GM21619 (cell line): ENCODE results near the gene SLC2A13.
"Not testable (repeated sequence)": the region's sequence is repeated elsewhere in the genome, so short reads cannot be mapped to it uniquely, and the experiment has no call there.

ENCODE experiments used
- ATAC-seq: cut with Tn5 transposase; IDR thresholded peaks from one replicate; pipeline ENCODE4 v1.9.1; 2021; ENCODE audit not compliant: unreplicated experiment

The SLC2A13 gene

DNA sequence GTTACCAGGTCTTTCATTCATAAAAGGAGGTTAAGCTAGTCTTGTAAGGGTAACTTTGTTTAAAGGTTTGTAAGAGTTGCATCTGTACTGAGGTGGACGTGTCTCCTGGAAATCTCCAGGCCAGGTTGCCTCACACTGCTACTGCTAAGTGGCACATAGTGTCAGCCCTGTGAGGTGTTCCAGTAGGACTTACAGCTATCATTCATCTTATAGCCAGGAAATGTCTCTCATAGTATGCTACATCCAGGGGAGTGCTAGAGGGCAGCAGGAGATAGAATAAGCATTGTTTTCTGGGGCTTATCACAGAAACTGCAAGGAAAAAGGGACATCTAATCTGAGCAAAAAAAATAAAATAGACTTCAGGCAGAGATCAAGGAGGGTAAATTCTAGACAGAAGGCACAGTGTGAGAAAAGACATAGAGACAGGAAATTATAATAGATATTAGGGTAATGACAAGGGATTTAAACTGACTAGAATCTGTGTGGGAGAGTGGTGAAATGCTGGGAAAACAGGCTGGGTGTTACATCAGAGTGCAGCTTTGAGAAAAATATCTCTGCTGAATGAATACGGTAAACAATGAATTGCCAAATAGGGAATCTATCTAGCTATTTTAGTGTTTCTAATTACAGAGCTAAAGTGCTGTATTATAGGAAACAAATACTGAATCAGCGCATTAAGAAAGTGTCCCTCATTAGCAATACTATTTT is 281.2 kb downstream of the SLC2A13 start:
- no peak for ATAC-seq

DNA sequence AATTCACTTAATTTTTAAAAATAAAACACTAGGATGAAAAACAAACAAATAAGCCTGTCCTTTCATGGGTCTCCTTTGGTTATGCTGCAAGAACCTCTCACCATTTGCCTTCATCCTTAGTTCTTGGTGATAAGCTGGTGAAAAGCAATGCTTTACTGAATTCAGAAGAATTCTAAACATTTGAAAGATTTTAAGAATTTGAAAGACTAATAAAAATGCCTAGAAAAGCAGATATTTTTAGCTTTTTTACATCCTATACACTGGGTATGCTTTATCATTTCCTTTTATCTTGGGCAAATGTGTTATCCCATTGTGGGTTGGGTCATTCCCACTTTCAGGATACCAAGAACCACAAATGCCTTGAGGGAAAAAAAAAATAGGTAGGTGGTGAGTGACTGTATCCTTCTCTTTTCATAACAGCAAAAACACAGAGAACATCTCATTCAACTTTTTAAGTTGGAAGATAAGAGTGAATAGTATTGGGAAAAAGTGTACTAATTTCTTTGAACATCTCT is 289.2 kb downstream of the SLC2A13 start:
- no peak for ATAC-seq

DNA sequence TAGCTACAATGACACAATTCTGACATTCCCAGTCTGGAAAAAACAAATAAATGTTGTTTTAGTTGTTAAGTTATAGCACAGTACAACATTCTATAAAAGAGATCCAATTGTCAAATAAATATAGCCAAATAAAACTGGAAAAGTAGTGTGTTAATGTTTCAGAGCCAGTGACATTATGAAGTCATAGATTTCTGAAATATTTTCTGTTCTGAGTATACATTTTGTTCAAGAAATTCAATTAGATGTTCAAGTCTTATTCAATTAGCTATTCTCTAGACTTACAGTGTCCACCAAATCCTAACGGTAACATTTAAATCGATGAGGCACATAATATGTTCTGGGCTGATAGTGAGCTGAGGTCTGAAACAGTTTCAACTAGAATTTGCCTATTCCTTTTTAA is 290.1 kb downstream of the SLC2A13 start:
- no peak for ATAC-seq

DNA sequence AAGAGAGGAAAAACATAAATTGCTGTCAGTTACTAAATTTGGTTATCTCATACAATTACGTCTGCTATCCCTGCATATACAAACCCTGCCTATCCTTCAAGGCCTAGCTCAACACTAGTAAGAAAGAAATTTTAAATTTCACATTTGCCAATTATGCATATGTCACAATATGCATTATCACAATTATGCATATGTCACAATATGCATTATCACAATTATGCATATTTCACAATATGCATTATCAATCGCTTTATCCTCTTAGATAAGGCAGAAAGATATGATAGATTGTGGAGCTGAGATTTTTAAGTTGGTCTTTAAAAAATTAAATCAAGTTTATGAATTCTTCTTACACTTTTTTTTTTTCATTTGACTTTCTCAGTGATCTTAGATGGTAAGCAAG is 291.3 kb downstream of the SLC2A13 start:
- no peak for ATAC-seq

DNA sequence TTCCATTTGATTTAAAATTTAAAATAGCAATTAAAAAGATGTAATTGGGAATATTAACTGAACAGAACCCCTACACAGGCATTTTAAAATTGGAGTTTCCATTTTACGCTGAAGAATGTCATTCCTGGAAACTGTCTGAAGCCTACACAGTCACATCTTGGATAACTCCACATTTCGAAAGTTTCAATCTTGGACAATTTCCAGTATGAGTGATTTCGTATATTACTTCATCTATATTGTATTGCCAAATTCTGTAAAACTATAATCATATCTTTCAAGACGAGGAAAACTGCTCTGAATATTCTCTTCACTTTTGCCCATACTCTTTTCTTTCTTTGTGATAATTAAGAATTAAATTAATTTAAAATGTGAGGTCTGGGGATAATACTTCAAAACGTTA is 292.1 kb downstream of the SLC2A13 start:
- no peak for ATAC-seq

DNA sequence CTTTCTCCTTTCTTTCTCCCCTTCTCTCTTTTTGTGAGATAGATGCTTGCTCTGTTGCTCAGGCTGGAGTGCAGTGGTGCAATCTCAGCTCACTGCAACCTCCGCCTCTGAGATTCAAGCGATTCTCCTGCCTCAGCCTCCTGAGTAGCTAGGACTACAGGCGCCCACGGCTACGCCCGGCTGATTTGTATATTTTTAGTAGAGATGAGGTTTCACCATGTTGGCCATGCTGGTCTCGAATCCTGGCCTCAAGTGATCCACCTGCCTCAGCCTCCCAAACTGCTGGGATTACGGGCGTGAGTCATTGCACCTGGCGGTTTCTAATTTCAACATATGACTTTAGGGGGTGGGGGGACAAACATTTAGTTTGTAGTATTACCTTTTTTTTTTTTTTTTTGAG is 293.4 kb downstream of the SLC2A13 start:
- not testable (repeated sequence) for ATAC-seq

DNA sequence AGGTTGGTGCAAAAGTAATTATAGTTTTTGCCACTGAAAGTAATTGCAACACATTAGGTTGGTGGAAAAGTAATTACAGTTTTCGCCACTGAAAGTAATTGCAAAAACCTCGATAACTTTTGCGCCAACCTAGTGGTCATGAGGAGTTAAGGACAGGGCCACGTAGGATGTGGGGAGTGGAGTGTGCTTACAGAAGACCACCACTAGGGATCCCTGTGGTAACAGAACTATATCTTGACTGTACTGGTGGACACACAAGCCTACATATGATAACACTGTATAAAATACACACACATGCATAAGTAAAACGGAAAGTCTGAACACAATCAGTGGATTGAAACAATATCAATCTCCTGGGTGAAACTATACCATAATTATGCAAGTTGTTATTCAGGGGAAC is 298.8 kb downstream of the SLC2A13 start:
- ATAC-seq: no peak

DNA sequence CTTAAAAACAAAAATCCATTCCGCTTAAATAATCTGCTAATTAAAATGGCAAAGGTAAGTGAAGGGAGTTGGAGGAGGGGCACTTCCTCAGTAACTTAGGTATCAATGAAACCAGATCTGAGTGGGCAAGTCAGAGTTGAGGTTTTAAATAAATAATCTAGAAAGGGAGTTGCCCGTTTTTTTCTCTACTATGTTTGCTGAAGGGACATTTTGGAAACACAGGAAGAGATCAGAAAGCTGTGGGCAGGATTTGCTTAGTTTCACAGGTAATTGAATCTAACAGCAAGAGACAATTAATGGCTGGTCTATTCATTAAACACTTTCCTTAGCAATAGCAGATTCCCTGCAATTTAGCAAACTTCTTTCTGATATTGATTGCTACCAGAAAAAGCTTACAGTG is 300.2 kb downstream of the SLC2A13 start:
- no peak for ATAC-seq

DNA sequence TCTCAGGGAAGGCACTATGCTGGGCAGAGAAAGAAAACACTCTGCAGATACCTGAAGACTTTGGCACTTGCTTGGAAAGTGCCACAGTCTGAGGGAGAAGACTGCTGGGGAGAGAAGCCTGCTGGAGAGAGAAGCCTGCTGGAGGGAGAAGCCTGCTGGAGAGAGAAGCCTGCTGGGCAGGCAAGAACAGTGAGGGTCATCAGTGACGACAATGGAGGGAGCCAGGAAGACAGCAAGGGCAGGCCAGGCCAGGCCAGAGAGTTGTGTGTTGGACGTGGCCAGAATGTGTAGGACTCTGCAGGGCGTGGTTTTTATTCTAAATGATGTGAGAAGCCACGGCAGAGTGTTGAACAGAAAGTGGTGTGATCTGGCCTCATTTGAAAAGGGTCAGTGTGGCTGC is 301.0 kb downstream of the SLC2A13 start:
- no peak for ATAC-seq

DNA sequence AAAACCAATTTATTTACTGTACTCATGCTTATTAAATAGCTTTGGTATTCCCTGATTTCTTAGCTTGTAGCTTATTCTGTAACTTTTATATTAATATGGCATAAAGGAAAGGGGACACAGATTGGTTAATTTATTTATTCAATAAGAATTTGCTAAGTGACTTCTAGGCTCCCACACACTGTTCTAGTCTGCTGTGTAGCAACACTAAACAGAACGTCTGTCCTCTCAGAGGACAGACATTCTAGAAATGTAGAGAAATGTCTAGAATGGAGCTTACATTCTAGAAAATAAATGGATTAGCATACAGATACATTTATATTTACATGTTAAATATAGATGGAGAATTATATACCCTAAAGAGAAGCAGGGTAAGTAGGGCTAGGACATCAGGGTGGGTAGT is 301.4 kb downstream of the SLC2A13 start:
- no peak for ATAC-seq

DNA sequence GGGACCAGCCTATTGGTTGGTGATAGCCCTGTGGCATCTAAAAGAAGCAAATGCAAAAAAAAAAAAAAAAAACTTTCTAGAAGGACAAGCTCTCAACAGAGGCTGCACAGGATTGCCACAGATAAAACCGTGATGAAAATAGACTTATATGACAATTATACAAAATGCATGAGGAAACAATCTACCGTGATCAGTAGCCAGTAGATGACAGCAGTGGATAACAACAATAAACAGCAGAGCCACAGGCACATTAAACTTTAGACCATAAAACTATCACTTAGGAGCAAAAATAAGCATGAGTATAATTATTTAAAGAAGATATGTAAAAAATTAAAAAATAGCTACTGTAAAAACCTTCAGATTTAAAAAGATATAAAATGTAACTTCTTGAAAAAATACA is 302.7 kb downstream of the SLC2A13 start:
- ATAC-seq: no peak

DNA sequence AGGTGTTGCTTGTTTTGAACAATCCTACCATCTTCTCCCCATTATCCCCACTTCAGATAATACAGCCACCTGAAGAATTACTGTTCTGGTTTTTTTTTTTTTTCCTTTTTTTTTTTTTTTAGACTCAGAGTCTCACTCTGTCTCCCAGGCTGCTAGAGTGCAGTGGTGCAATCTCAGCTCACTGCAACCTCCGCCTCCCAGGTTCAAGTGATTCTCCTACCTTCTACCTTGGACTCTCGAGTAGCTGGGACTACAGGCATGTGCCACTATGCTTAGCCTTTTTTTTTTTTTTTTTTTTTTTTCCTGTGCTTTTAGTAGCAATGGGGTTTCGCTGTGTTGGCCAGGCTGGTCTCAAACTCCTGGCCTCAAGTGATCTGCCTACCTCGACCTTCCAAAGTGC is 306.9 kb downstream of the SLC2A13 start:
- no peak for ATAC-seq

DNA sequence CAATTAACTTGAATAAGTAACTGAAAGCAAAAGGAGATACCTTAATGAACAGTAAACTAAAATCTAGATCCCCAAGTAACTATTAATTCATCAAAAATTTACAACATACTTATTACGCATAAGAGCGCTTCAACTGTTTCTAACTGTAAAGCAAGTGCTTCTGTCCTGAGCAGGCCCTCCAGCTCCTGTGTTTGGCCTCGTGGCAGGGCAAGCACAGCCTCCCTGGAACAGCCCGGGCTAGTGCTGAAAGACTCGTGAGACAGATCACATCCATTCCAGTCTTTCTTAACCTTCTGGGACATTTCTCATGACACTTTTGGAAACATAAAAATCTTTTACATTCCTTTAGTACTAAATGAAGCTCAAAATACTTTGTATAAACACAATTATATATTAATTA is 307.5 kb downstream of the SLC2A13 start:
- ATAC-seq: no peak

DNA sequence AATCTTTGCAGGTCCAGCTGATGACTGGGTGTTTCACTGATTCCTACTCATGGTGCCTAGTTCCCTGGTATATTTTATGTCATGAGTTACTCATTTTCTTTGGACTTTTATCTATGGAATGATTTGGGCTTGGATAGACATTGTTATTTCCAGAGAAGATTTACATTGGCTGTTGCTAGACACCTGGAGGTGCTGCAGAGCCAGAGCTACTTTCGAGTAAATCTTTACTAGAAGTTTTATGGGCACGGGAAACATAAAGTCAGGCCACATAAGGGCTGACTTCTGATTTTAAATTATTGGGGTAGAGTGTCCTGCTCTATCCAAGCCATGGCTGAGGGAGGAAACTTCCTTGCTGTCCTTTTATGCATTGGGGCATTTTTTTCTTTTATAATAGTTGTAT is 310.4 kb downstream of the SLC2A13 start:
- ATAC-seq: no peak

DNA sequence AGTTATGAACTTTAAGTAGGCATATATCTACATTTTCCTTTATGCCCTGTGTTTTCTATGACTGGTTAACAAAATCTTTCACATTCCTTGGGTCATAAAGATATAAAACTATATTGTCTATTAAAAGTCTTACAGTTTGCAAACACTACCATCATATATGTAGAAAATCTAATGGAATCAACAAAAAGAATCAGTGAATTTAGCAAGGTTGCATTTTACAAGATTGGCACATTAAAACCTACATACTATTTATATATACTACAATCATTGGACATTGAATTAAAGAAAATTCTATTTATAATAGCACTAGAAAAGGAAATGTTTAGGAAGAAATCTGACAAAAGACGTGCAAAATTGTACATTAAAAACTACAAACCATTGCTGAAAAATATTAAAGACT is 312.9 kb downstream of the SLC2A13 start:
- no peak for ATAC-seq

DNA sequence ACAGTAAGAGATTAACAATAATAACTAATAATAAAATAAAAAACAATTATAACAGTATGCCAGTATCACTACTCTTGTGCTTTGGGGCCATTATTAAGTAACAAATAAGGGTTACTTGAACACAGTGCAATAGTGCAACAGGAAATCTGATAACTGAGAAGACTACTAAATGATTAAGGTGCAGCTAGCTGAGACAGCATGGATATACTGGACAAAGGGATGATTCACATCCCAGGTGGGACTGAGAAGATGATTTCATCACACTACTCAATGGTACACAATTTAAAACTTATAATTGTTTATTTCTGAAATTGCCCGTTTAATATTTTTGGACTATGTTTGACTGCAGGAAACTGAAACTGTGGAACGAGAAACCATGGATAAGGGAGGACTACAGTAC is 317.6 kb downstream of the SLC2A13 start:
- no peak for ATAC-seq

DNA sequence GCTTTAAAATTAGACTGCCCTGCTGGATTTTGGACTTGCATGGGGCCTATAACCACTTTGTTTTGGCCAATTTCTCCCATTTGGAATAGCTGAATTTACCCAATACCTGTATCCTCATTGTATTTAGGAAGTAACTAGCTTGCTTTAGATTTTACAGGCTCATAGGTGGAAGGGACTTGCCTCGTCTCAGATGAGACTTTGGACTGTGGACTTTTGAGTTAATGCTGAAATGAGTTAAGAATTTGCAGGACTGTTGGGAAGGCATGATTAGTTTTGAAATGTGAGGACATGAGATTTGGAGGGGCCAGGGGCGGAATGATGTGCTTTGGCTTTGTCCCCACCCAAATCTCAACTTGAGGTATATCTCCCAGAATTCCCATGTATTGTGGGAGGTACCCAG is 320.1 kb downstream of the SLC2A13 start:
- not testable (repeated sequence) for ATAC-seq

DNA sequence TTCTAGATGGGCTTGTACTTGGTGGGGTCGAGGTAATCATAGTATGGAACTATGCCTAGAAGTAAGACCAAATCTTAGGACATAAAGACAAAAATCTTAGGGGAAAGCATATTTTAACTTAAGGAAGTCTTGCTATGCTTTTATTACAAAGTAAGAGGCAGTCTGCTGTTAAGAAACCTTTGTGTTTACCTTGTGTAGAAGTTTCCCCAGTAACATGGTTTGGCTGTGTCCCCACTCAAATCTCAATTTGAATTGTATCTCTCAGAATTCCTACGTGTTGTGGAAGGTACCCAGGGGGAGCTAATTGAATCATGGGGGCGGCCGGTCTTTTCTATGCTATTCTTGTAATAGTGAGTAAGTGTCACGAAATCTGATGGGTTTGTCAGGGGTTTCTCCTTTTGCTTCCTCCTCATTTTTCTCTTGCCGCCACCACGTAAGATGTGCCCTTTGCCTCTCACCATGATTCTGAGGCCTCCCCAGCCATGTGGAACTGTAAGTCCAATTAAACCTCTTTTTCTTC is 323.8 kb downstream of the SLC2A13 start:
- no peak for ATAC-seq

DNA sequence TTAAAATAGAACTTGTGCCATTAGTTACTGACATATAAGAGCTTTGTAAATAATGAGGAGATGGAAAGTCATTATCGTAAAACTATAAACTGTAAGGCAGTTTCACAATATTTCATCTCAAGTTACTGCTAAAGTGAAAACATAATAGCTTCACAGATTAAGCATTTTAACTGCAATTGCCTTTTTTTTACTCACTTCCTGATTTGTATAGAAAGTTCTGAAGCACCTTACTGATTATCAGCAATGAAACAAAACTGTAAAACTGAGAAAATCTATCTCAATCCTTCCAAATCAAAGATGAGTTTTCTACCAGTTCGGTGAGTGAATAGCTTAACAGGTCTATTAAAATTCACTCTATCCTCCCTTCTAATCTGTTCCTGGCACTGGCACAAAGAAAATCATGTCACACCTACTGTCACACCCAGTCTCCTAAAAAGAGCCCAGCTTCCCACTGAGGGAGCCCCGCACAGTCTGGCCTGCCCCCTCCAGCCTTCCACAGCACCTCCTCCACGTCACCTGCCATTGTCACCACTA is 324.9 kb downstream of the SLC2A13 start:
- ATAC-seq: no peak

DNA sequence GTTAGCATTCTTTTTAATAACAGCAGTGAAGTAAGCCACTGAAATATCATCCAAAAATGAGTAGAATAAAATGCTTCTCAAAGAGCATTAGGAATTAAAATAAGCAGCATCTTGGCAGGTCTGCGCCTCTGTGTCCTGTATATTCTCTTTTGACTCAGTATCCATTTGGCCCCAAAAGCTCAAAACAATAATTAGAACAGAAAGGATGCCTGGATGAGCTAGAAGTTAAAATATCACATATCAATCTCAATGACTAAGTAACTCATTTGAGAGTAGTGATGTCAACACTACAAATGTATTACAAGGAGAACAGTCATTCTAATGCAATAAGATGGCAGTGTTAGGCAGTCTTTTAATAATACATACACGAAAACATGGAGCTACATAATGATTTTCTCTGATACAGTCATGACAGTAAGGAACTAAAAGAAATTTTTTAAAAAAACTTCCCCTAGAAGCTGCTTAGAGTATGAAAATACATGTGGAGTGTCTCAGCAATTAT is 325.4 kb downstream of the SLC2A13 start:
- no peak for ATAC-seq

DNA sequence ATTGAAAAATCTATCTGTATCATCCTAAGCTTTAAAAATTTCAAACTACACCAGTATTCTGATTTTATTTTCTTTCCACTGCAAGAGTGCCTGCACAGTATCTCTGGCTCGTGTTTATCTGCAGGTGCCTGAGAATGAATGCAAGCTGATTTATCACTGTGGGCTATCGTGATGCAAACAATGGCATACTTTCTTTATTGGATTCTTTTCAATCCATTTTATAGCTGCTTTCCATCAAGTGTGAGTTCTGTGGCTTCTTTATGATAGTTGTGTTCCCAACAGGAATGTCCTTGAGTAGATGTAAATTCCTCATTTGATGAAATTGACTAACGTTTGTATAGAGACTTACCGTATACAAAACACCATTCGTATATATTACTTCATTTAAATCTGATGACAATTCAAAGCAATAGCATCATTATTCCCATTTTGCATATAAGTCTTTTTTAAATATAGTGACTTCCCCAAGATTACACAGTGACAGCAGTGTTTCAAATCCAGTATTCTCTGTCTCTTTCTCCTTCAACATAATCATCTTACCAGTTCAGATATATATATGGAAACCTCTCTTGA is 326.0 kb downstream of the SLC2A13 start:
- ATAC-seq: no peak

DNA sequence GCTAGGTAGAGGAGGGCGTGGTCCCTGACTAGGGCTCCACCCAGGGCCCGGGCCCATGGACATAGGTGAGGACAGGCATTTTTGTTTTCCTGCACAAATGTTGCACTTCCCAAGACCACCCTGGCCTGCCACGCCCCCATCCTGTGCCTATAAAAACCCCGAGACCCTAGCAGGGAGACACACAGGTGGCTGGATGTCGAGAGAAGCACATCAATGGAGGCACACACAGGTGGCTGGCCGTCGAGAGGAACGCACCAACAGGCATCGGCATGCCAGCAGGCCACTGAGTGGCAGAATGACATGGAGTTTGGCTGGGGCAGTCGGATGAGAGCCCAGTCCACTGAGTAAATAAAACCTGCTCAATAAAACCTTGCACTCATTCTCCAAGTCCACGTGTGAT is 328.4 kb downstream of the SLC2A13 start:
- ATAC-seq: no peak
